ENCODE measurements around the gene SLC12A8.

Gene SLC12A8

GRCh38 chr3:125212509-125213363, at the start of gene SLC12A8:
SLC12A8 (minus strand) TSS chr3:125212748; CDS start chr3:125211349, 1,399 bp downstream.
- no peak for DNase-seq (ENCODE audit: low spot score)

GRCh38 chr3:125262161-125262560, 49.6 kb upstream of the SLC12A8 start:
- no peak for DNase-seq (ENCODE audit: low spot score)

DNA sequence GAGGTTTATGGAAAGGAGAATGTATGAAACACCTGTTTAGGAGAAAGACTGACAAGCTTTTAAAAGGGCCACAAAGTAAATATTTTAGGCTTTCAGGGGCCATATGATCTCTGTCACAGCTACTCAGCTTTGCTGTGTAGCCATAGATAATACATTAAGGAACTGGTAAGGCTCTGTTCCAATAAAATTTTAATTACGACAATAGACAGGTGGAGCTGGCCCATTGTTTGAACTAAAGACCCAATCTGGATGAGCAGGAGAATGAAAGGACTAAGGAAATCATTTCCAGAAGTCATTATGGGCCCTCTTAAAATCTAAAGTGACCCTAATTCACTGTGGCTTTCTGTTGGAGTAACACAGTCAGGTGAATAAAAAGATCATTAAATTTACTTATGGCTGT, 48.5 kb upstream of the SLC12A8 start:
- DNase-seq (ENCODE audit: low spot score) = no peak

- no peak for DNase-seq (ENCODE audit: low spot score)
Observed at GRCh38 chr3:125260158-125260557, 47.6 kb upstream of the SLC12A8 start.

DNA sequence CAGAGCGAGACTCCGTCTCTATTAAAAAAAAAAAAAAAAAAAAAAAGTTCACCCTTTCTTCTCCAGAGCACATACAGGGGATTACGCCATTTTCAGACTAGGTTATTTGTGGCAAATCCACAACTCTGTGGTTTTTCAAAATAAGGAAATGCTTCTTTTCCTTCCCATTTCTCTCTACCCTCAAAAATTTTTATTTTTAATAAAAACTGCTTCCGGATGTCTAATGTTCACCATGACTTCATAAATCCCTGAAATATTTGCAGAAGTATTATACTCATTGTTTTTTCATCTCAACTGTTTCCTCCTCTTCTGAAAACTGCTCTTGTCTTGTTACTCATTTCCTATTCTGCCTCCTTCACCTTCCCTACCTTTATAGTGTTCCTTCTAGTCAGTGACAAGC, 45.0 kb upstream of the SLC12A8 start:
- DNase-seq (ENCODE audit: low spot score) = no peak

DNA sequence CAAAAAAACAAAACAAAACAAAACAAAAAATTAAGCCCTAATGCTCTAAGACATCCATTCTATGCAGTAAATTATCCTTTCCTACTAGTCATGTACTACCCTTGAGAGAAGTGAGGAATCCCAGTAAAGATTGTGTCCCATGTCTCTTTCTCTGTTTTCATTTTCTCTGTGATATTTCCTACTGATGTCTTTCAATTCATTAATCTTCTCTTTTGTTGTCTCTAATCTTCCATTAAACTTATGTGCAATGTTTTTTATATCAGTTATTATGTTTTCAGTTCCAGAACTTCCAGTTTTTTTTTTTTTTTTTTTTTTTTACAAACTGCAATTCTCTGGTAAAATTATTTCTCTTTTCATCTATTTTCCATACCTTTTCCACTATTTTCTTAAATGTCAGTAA, 44.1 kb upstream of the SLC12A8 start:
- no peak for DNase-seq (ENCODE audit: low spot score)

- no peak for DNase-seq (ENCODE audit: low spot score)
Observed at GRCh38 chr3:125250973-125251372, 38.4 kb upstream of the SLC12A8 start.

DNA sequence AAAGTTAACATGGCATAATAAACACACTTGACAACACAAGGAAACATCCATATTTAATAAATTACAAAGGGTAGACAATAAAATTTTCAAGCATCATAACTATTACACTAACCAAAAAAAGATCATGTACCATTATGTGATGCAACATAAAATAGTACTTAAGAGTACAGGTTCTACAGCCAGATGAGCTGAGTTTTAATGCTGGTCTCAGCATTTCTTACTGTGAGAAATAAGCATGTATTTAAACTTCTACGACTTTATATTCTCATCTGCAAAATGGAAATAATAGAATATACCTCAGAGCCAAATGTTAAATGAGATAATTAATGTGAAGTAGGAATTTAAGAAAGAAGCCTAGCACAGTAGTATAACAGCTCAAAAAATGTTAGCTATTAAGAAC, 33.7 kb upstream of the SLC12A8 start:
- DNase-seq (ENCODE audit: low spot score) = no peak

- DNase-seq (ENCODE audit: low spot score) = no peak
Observed at GRCh38 chr3:125245521-125245920, 33.0 kb upstream of the SLC12A8 start.

DNA sequence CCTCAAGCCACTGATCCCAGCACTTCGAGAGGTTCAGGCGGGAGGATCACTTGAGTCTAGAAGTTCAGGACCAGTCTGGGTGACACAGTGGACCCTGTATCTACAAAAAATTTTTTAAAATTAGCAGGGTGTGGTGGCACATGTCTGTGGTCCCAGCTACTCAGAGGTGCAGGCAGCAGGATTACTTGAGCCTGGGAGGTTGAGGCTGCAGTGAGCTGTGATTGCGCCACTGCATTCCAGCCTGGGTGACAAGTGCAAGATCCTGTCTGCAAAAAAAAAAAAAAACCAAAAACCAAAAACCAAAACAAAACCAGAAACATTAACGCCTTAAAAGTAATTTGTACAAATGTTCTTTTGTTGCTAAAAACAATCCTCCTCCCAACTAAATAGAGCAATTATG, 27.9 kb upstream of the SLC12A8 start:
- DNase-seq (ENCODE audit: low spot score) = no peak

GRCh38 chr3:125239266-125239665, 26.7 kb upstream of the SLC12A8 start:
- DNase-seq (ENCODE audit: low spot score) = no peak

- DNase-seq (ENCODE audit: low spot score) = no peak
Observed at GRCh38 chr3:125238759-125239158, 26.2 kb upstream of the SLC12A8 start.

GRCh38 chr3:125236331-125236903, 23.9 kb upstream of the SLC12A8 start:
- DNase-seq (ENCODE audit: low spot score) = no peak

- no peak for DNase-seq (ENCODE audit: low spot score)
Observed at GRCh38 chr3:125234831-125235230, 22.3 kb upstream of the SLC12A8 start.

DNA sequence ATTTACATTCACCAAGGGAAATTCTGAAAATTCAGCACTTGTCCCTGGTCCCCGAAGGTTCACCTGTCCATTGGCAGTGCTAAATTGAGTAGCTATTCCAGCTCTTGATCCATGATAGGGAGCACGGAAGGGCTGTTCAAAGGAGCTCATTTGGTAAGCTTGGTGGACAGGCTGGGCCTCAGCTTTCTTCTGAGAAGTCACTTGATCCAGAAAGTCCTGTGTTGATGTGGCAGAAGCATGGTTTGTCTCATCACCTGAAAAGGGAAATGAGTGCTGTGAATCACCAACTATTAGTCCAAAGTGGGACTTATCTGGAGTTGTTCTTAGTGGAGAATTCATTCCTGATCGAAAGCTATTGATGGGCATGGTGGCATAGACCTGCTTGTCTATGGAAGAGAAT, 19.9 kb upstream of the SLC12A8 start:
- DNase-seq (ENCODE audit: low spot score) = no peak

DNA sequence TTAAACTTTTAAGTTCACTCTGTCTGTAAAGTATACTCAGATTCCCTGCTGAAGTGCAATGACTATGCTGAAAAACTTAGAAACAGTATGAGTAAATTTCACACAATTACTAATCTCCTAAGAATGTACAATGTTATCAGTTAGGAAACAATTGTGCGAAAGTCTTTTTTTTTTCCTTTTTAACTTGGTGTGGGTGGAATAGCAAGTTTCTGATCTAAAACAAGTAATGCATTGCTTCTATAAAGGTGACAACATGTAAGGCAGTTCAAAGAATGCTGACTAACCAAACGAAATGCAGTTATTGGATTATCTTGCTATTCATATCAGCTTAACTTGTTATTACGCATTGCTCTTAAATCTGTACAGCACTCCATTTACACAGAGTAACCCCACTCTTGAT, 19.3 kb upstream of the SLC12A8 start:
- no peak for DNase-seq (ENCODE audit: low spot score)

- DNase-seq (ENCODE audit: low spot score) = no peak
Observed at GRCh38 chr3:125229707-125230106, 17.2 kb upstream of the SLC12A8 start.

GRCh38 chr3:125229168-125229567, 16.6 kb upstream of the SLC12A8 start:
- DNase-seq (ENCODE audit: low spot score) = no peak

GRCh38 chr3:125221831-125222230, 9.3 kb upstream of the SLC12A8 start:
- no peak for DNase-seq (ENCODE audit: low spot score)

GRCh38 chr3:125220727-125221429, 8.3 kb upstream of the SLC12A8 start:
- no peak for DNase-seq (ENCODE audit: low spot score)

DNA sequence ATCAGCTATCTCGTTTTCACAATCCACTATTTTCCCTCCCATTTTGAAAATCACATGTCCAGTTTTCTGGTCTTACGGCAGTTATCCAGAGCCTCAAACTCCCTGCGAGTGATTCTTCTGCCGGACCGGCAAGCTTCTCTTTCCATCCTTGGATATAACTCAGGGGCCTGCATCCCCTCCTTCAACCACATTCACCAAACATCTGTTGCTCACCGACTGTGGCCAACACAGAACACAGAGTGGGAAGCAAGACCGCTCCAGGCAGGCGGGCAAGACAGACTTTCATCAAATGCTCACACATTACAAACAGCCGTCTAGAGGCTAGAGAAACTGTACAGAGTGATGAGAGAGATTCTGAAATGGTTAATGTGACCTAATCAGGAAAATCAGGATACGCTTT, 7.6 kb upstream of the SLC12A8 start:
- DNase-seq (ENCODE audit: low spot score) = no peak

DNA sequence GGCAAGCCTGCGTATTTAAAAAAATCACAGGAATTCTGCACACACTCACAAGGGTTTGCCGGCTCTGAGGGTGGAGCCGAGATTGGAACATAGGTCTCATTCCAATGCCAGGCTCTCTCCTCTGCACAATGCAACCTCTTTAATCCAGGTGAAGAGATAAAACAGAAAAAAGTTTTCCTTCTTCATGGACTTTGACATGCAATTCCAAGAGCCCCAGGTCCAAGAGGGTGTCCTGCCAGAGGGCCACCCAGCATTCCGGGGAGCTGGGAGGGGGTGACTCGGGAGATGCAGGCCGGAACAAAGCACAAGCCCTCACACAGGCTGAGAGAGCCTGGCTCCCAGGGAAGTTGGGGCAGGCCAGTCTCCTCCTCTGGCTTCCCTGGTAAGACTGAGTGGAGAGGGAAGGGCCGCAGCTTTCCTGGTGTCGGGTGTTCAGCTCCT, 6.7 kb upstream of the SLC12A8 start:
- DNase-seq (ENCODE audit: low spot score) = no peak

GRCh38 chr3:125214738-125215137, 2.2 kb upstream of the SLC12A8 start:
- DNase-seq (ENCODE audit: low spot score) = no peak

All from globus pallidus (tissue), 1 donor.